GM13977 (cell line): ENCODE data around the gene NTM.

ENCODE experiments used
- DNase-seq: peaks from one replicate; pipeline ENCODE4 v3.0.0; 2012; ENCODE audit warnings: low spot score
- in situ Hi-C: fragments of 300-500 bp; cut with MboI; formaldehyde crosslinking; loops from one replicate; pipeline ENCODE4 v1.12.0; 2022; ENCODE audit warnings: low sequenced_read_pairs, low pct_unique_long_range_greater_than_20kb, mixed read lengths, inconsistent platforms; ENCODE audit not compliant: unreplicated experiment
- TF ChIP-seq, protein P1 (sequence below): IDR thresholded peaks from 2 replicates; pipeline ENCODE4 v1.5.1; 2012; ENCODE audit warnings: mild to moderate bottlenecking, control low read depth; ENCODE audit not compliant: insufficient read depth; ENCODE audit errors: extremely low read depth, missing control alignments

The NTM gene

DNA sequence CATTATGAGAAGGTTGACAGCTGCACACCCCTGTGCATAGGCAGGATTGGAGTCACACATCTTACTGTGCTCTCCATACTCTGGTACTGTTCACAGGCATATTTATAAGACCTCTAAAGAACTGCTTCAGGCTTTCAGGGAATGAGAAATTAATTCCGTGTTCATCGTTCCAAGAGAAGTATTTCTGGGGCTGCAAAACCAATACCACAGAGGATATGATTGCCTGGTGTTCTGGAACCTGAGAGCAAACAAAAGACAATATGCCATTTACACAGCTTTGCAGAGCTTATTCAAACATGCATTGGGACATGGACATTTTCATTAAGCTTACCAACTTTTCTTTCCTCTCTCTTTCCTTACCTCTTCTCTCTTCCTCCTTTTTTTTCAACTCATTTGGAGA is 388.7 kb downstream of the NTM start:
- in situ Hi-C loops = no loop called here
- no peak for DNase-seq
- TF ChIP-seq, protein P1, sequence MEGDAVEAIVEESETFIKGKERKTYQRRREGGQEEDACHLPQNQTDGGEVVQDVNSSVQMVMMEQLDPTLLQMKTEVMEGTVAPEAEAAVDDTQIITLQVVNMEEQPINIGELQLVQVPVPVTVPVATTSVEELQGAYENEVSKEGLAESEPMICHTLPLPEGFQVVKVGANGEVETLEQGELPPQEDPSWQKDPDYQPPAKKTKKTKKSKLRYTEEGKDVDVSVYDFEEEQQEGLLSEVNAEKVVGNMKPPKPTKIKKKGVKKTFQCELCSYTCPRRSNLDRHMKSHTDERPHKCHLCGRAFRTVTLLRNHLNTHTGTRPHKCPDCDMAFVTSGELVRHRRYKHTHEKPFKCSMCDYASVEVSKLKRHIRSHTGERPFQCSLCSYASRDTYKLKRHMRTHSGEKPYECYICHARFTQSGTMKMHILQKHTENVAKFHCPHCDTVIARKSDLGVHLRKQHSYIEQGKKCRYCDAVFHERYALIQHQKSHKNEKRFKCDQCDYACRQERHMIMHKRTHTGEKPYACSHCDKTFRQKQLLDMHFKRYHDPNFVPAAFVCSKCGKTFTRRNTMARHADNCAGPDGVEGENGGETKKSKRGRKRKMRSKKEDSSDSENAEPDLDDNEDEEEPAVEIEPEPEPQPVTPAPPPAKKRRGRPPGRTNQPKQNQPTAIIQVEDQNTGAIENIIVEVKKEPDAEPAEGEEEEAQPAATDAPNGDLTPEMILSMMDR = no peak

DNA sequence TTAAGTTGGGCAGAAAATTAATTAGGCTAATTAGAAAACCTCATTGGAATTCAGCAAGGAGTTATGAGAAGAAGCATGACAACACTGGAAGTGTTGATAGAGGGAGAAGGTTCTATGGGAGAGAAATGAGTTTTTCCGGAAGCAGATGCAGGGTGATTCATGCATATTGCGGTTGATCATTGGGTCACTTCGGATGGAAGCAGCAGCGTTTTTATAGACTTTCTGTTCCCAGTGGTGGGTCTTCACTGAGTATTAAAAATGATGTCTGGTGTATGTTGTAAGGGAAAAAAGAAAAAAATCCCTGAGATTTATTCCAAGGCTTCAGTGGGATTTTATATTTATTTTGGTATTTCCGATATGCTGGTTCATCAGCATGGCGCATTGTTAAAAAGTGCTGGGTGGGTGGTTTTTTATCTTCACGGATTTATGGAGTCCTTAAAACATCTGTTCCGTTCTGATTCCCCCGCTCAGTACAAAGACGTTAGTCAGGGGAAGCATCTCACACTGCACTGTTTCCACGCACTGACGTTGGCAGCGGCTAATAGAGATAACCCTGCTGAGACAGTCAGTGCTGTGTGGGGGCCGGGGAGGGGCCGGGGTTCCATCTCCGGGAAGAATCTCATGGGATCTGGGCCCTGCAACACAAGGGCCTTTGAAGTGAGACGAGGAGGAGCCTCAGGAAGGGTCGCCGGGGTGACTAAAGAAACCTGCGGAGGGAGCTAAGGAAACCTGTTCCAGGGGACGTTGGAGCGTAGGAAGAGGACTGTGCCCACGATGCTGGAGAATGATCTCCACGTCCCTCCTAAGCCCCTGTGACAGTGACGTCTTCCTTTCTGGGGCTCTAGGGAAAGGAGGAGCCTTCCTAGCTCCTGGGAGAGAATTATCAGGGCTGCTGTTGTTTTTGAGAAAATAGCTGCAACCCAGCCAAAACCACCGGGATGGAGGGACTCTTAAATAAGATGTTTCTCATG is 390.0 kb downstream of the NTM start:
- TF ChIP-seq, protein P1 = no peak
- DNase-seq = no peak
- in situ Hi-C loops = no loop called here

DNA sequence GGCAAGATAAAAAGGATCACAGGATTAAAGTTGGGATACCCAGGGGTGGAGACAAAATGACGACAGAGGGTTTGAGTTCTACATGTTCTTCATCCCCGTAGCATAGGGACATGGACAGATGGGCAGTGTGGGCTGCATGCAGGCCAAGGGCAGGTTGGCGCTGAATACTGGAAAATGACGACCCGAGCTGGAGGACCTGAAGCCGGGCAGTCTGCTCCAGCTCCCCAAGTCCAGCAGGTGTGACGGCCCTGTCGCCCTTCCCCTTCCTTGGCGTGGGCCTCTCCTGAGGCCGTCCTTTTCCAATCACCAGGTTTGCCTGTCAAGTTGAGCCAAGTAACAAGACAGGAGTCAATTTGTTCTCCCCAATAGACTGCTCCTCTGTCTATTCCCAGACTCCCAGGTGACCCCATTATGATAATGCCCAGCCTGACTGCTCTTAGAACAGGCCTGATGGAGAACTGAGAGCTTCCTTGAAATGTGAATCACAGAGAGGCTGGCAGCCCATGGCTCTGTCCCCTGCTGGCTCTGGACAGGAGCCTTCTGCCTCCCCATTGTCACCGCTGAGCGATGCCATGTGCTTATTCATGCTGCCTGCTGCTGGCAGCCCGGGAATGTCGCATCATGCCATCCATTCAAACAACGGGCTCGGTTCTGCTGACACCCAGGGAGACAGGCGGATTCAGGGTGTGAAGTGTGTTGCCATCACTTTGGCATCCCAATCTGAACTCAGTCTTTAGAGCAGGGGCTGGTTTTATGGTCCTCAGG is 392.1 kb downstream of the NTM start:
- TF ChIP-seq, protein P1 = no peak
- no peak for DNase-seq
- in situ Hi-C loops = no loop called here

DNA sequence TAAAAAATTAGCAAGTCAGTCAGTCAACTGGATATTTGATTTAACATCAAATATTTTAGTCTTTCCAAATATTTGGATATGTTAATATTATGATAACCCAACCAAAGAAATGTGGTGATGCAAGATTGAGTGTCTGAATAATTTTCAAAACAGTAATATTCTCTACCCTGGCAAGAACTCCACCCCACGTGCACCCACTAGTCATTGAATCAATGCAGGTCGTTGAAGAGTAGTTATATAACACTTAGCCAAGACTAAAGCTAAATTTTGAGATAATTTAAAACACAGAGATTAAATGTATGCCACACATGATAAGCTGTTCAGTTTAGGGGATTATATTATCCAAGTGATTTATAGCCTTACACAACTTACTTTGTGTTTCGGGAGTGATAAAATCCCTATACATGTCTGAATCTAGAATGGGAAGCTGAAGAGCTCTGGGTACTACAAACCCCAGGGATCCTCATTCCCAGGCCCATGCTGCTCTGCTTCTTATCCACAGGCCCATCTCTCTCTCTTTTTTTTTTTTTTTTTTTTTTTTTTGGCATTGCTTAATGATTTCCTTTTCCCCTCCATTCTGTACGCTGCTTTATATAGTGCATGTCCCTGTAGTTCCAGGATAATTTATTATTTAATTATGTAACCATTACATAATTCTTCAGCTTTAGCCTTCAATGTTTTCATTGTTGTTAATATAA is 392.9 kb downstream of the NTM start:
- in situ Hi-C loops = no loop called here
- DNase-seq = no peak
- TF ChIP-seq, protein P1 = no peak

DNA sequence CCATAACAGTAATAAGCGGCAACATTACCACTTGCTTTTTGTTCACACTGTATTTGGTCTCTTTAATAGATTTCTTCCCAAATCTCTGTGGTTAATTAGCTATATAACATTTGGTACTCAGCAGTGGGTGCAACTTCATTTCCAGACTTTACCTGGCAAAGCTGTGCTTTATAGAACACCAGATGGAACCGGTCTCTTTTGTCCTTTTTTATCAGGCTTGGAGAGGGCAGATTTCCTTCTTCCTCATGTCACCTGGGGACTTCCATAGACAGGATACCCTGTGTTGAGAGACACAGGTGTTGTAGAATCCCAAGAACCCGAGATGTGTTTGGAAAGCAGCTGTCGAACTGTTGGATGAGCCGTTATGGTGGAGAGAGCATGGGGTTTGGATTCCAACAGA is 393.7 kb downstream of the NTM start:
- in situ Hi-C loops = no loop called here
- TF ChIP-seq, protein P1 = no peak
- no peak for DNase-seq

DNA sequence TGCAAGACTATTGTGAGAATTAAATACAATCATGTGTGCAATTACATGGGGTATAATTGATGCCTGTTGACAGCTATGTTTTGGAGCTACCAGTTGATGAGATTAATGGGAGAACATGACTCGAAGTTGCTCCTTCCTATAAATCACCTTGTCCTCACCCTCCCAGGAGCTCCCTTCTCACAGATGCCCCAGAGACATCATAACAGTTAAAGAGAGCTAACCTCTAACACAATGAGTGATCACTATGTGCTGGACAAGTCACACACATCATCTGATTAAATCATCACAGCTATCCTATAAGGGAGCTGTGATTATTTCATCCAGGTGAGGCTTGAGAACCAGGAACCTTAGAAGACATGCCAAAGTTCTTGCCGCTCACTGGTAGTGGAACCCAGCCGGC is 394.2 kb downstream of the NTM start:
- TF ChIP-seq, protein P1 = no peak
- no peak for DNase-seq
- in situ Hi-C loops = no loop called here
